Stimulated activated CD8-positive, alpha-beta memory T cell treated with anti-CD3 and anti-CD28 coated beads, Interleukin-4, amount 100 ng/mL, for 24 hours (primary cell): ENCODE measurements around the gene AP1S3.
"Not testable (repeated sequence)": the region's sequence is repeated elsewhere in the genome, so short reads cannot be mapped to it uniquely, and the experiment has no call there.

Experiments used
- DNase-seq: peaks from one replicate; pipeline ENCODE4 v3.0.0-alpha.2; 2020; ENCODE audit warnings: low read depth

AP1S3 gene

GRCh38 chr2:223800908-223801307 lies 36.5 kb downstream of the AP1S3 start:
- DNase-seq = no peak

GRCh38 chr2:223797811-223798721 lies 39.3 kb downstream of the AP1S3 start:
- no peak for DNase-seq

- DNase-seq = no peak
These were observed 40.3 kb downstream of the AP1S3 start for GRCh38 chr2:223797037-223797436.

GRCh38 chr2:223789423-223789822 lies 48.0 kb downstream of the AP1S3 start:
- DNase-seq = no peak

GRCh38 chr2:223788826-223789225 lies 48.6 kb downstream of the AP1S3 start:
- no peak for DNase-seq

- not testable (repeated sequence) for DNase-seq
These were observed 49.3 kb downstream of the AP1S3 start for GRCh38 chr2:223788106-223788505.

DNA sequence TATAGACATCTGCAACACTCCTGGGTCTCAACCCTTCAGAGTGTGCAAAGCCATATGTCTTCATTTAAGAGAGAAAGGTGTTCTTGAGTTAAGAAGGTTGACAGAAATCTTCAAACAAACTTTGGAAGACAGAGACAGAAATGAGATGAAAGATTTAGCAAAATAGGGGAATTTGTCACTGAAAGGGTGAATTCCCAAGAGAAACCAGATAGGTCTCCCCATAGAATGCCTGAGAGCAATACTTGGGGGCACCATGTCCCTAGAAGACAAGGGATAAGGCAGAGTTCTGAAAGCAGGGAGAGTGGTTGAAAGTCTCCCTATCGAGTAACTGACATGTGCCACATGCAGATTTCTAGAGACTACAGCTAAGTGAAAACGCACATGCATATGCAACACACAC lies 50.0 kb downstream of the AP1S3 start:
- no peak for DNase-seq

DNA sequence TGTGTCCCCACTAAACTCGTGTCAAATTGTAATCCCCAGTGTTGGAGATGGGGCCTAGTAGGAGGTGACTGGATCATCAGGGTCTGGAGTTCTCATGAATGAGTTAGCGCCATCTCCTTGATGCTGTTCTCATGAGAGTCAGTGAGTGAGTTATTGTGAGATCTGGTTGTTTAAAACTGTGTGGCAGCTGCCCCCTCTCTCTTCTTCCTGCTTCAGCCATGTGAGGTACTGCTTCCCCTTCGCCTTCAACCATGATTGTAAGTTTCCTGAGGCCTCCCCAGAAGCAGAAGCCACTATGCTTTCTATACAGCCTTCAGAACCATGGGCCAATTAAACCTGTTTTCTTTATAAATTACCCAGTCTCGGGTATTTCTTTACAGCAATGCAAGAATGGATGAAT lies 50.4 kb downstream of the AP1S3 start:
- no peak for DNase-seq

DNA sequence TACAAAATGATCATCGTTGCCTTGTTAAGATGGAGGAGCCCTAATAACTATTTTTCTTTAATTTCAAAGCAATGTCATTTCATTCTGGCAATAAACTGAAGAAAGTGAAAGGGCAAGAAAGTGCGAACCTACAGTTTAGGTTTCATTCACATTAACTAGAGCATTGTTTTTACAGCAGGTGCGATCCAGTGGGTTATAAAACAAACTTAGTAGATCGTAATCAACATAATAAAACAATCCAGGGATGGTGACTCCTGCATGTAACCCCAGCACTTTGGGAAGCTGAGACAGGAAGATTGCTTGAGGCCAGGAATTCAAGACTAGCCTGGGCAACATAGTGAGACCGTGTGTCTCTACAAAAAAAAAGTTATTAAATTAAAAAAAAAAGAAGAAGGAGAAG lies 51.1 kb downstream of the AP1S3 start:
- DNase-seq = no peak

GRCh38 chr2:223784221-223784772 lies 53.1 kb downstream of the AP1S3 start:
- no peak for DNase-seq

GRCh38 chr2:223782629-223783028 lies 54.8 kb downstream of the AP1S3 start:
- DNase-seq = no peak

- no peak for DNase-seq
These were observed 55.8 kb downstream of the AP1S3 start for GRCh38 chr2:223781560-223781959.

DNA sequence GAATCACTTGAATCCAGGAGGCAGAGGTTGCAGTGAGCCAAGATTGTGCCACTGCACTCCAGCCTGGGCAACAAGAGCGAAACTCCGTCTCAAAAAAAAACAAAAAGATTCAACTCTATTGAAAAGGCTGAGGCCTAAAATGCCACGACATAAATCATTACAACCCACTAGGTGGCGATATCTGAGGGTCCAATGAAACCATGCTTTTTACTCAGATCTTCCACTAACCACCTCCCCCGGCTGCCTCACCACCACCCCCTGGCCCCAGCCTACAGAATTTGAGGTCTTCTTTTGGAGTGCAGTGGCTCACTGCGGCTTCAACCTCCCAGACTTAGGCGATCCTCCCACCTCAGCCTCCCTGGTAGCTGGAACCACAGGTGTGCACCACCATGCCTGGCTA lies 57.5 kb downstream of the AP1S3 start:
- DNase-seq = peak; percentile 4

DNA sequence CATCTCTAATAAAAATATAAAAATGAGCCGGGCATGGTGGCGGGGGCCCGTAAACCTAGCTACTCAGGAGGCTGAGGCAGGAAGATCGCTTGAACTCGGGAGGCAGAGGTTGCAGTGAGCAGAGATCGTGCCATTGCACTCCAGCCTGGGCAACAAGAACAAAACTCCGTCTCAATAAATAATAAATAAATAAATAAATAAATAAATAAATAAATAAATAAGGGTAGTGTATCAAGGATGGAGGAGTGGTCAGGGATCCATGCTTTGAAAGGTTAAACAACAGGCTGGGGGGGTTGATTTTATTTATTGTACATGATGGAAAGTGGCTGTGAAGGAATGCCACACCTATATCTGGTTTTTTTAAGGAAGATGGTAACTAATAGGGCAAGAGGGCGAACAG lies 63.2 kb downstream of the AP1S3 start:
- no peak for DNase-seq

GRCh38 chr2:223772363-223772762 lies 65.0 kb downstream of the AP1S3 start:
- no peak for DNase-seq

DNA sequence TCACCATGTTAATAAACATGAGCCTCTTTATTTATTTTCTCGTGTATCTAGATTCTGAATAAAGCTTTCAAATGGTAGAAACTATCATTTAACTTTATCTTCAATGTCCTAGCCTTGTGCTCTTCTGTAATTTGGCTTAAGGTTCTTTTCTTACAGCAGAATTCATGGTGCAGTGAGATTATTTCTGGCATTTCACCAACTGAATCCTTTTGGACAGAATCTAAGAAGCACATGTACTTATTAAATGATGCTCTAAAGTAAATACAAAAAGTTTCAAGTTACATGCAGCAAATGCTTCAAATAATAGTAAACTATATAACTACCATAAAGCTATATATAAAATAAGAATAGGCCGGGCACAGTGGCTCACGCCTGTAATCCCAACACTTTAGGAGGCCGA lies 65.9 kb downstream of the AP1S3 start:
- DNase-seq = no peak

- no peak for DNase-seq
These were observed 69.2 kb downstream of the AP1S3 start for GRCh38 chr2:223768179-223768578.

DNA sequence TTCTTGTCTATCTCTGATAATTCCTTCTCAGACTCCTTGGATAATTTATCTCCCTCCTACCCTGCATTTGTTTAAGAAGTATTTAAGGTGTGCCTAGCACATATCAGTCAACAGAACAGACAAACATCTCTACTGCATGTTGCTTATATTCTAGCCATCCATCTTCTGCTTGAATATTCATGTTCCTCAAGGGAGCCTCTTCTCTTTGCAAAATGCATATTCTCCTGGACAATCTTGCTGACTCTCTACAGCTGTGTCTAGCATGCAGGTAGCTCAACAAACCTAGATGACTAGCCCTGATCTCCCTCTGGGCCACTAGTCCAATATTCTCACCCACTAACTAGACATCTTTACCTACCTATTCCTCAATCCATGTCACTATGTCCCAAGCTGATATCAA lies 70.0 kb downstream of the AP1S3 start:
- DNase-seq = no peak

- no peak for DNase-seq
These were observed 72.1 kb downstream of the AP1S3 start for GRCh38 chr2:223765221-223765785.

DNA sequence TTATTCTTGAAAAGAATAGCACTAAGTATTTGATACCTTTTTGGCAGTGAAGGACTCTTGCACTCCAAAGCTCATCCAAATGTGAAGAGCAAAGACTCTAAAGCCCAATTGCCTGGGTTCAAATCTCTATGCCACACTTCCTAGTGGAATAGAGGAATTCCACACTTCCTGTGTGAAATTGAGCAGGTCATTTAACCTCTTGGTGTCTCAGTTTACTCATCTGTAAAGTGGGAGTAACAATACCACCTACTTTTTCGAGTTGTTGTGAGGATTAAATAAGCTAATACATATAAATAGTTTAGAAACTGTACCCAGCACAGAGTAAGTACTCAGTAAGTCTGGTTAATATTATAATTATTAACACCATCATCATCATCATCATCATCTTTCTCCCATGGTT lies 72.6 kb downstream of the AP1S3 start:
- DNase-seq = no peak

DNA sequence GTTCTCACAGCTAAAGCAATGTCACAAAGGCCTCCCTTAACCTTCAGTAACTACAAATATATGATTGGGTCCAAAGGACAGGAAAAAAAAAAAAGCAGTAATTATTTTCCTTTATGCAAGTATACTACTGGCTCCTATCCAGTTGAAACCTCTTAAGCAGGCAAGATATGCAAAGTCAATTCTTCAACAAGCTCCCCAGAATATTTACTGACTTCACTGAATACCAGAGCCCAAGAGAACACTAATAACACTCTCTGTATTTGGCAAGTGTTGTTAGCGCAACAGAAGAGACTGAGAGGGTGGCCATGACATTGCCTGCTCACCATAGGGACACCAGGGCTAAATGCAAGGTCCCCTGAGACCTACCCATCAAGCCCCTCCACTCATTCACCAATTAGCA lies 74.5 kb downstream of the AP1S3 start:
- DNase-seq = no peak

DNA sequence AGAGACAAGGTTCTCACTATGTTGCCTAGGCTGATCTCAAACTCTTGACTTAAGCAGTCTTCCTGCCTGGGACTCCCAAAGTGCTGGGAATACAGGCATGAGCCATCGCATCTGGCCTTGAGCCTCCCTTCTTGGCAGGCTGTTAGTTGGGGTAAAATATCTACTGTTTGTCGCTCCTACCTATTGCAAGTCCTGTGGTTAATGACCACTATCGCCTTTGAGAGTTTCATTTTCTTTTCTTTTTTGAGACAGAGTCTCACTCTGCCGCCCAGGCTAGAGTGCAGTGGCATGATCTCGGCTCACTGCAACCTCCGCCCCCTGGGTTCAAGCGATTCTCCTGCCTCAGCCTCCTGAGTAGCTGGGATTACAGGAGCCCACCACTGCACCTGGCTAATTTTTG lies 75.6 kb downstream of the AP1S3 start:
- not testable (repeated sequence) for DNase-seq

DNA sequence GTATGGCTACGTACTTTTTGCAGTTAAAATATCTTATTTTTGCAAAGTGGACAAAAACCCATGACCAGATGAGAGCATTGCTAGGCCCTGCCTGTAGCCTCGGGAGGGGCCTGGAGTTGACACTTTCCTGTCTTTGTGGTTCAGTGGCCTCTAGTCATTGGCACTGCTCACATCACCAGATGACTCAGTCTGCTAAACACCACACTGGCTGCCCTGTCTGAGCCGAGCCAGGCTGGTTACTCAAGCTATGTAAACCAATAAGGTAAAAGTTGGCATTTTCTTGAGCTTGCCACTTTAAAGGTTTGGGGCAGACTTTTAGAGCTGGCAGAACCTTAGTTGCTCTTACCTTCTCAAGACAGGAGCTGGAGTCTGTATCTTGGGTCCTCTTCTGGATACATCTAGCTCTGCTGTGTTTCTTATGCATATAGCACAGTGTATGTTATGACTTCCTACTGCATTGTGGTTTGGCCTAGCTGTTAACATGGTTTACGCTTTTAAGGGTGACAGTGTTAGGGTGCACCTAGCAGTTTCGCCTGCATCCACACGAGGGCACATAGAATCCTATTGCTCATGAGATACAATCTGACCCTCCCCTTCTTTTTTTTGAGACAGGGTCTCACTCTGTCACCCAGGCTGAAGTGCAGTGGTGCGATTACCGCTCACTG lies 76.4 kb downstream of the AP1S3 start:
- DNase-seq = peak; percentile 30
